Esophagus muscularis mucosa (tissue), 4 donors: ENCODE data around the gene MAP1LC3B. TPM values are rescaled to one million over a fixed set of nuclear protein-coding genes. Genes with fewer than 3 reads are reported as not detected.

Experiments used
- DNase-seq: peaks from one replicate; pipeline ENCODE4 v3.0.0-alpha.2; 2017; ENCODE audit errors: extremely low spot score
- H3K27ac ChIP-seq, 4 donors: fragments of 200-600 bp; sonication (generic); replicated peaks in 1 of 4; 1 replicate in 3 of 4; 2 replicates in 1 of 4; pipeline ENCODE4 v1.5.1; 2016 to 2019; ENCODE audit warnings: mild to moderate bottlenecking in 1 of 4
- H3K27me3 ChIP-seq, 4 donors: fragments of 200-600 bp; sonication (generic); one replicate each; pipeline versions ENCODE4 v1.5.1 to v1.6.0; 2016 to 2019
- H3K36me3 ChIP-seq, 4 donors: fragments of 200-600 bp; sonication (generic); one replicate each; pipeline ENCODE4 v1.5.1; 2016 to 2019
- H3K4me1 ChIP-seq, 4 donors: fragments of 200-600 bp; sonication (generic); one replicate each; pipeline ENCODE4 v1.5.1; 2016 to 2019
- H3K4me3 ChIP-seq, 4 donors: fragments of 200-600 bp; sonication (generic); 1 replicate in 2 of 4; 2 replicates in 2 of 4; pipeline ENCODE4 v1.5.1; 2016 to 2019; ENCODE audit warnings: mild to moderate bottlenecking in 4 of 4, moderate library complexity in 1 of 4
- H3K9me3 ChIP-seq, 4 donors: fragments of 200-600 bp; sonication (generic); 1 replicate in 3 of 4; 2 replicates in 1 of 4; pipeline ENCODE4 v1.5.1; 2016 to 2019
- CTCF ChIP-seq, 3 experiments: fragments of 200-600 bp in 2 of 3; fragments of 450-650 bp in 1 of 3; sonication (generic) in 2 of 3; IDR thresholded peaks; one replicate each; pipeline ENCODE4 v1.5.1; 2017 to 2019; ENCODE audit warnings: antibody characterized with exemption in 3 of 3, mild to moderate bottlenecking in 2 of 3, moderate library complexity in 1 of 3
- EP300 ChIP-seq: sonication (generic); formaldehyde crosslinking; IDR thresholded peaks from one replicate; pipeline ENCODE4 v1.6.1; 2017; ENCODE audit warnings: antibody characterized with exemption
- POLR2A ChIP-seq: fragments of 450-650 bp; IDR thresholded peaks from one replicate; pipeline ENCODE4 v1.6.1; 2017; ENCODE audit warnings: antibody characterized with exemption, moderate library complexity, mild to moderate bottlenecking, low read depth
- POLR2AphosphoS5 ChIP-seq, 2 donors: sonication (generic); formaldehyde crosslinking; IDR thresholded peaks; one replicate each; pipeline ENCODE4 v1.6.1; 2017; ENCODE audit warnings: antibody characterized with exemption in 2 of 2
- WGBS: methylation state at CpG from one replicate; pipeline ENCODE4 v1.1.5; 2018; 5-methylcytosine and 5-hydroxymethylcytosine counted together
- intact Hi-C: fragments of 100-400 bp; cut with DNase I; formaldehyde crosslinking; loops from one replicate; pipeline ENCODE4 v1.15.1; 2023
- total RNA-seq, 4 donors: library from RNA; depleted of rRNA; stranded (reverse); fragments of >200 nt; gene quantifications; one replicate each; pipeline versions ENCODE4 v1.1.0 to v1.2.1, GENCODE V29; 2016

MAP1LC3B gene
- total RNA-seq, 4 donors from 2014 or later = 49.4 to 70.6 (median 57.9) TPM

GRCh38 chr16:87368029-87368770 is 23.9 kb upstream of the MAP1LC3B start:
- WGBS = 67% methylated on average over 5 of the region's 5 CpGs
- Histone ChIP-seq H3K9me3 (no peaks in the 10 kb centered on the region), H3K27ac (peak overlapping the region; percentile 5 to 46 (median 24)), H3K36me3 (peaks cover 0 to 18% (median 12%) of the 10 kb centered on the region in 4 donors), H3K4me3 (no peak overlapping the region), H3K4me1 (peaks cover 72 to 88% (median 82%) of the 10 kb centered on the region in 4 donors), H3K27me3 (no peaks in the 10 kb centered on the region)
- intact Hi-C loops = no loop called here
- DNase-seq = no peak
- peak; percentile 42 to 48 for TF ChIP-seq POLR2AphosphoS5 (IDR thresholded peaks at IDR 0.05)
- no peak for TF ChIP-seq POLR2A

- Histone ChIP-seq H3K27ac (peak overlapping the region in 3 of 4 donors; percentile 16 to 46 (median 41)), H3K4me1 (peaks cover 65 to 86% (median 78%) of the 10 kb centered on the region in 4 donors), H3K36me3 (peaks cover 0 to 18% (median 12%) of the 10 kb centered on the region in 4 donors), H3K27me3 (no peaks in the 10 kb centered on the region), H3K9me3 (no peaks in the 10 kb centered on the region), H3K4me3 (no peak overlapping the region)
- 83% methylated on average over 14 of the region's 14 CpGs for WGBS
- intact Hi-C loops = no loop called here
- TF ChIP-seq POLR2AphosphoS5 (IDR thresholded peaks at IDR 0.05) = peak in 1 of 2 donors; percentile 28
- TF ChIP-seq POLR2A = no peak
- DNase-seq = no peak
Measured at GRCh38 chr16:87369117-87369765, 22.9 kb upstream of the MAP1LC3B start.

GRCh38 chr16:87369796-87370719 is 22.1 kb upstream of the MAP1LC3B start:
- DNase-seq = no peak
- H3K4me1 ChIP-seq = peaks cover 61 to 84% (median 78%) of the 10 kb centered on the region in 4 donors

GRCh38 chr16:87371261-87371866 is 20.8 kb upstream of the MAP1LC3B start:
- H3K9me3 ChIP-seq = no peaks in the 10 kb centered on the region
- 83% methylated on average over 20 of the region's 20 CpGs for WGBS
- no peaks in the 10 kb centered on the region for H3K27me3 ChIP-seq
- peaks cover 0 to 11% (median 8%) of the 10 kb centered on the region in 4 donors for H3K36me3 ChIP-seq
- H3K4me3 ChIP-seq = no peak overlapping the region
- peaks cover 69 to 90% (median 85%) of the 10 kb centered on the region in 4 donors for H3K4me1 ChIP-seq
- TF ChIP-seq EP300 (no peak), CTCF (IDR thresholded peaks at IDR 0.05) (no peak), POLR2A (no peak), POLR2AphosphoS5 (IDR thresholded peaks at IDR 0.05) (no peak)
- no peak for DNase-seq
- no peak overlapping the region for H3K27ac ChIP-seq
- intact Hi-C loops = no loop called here

More at GRCh38 chr16:87369796-87370719, 22.1 kb upstream of the MAP1LC3B start:
- TF ChIP-seq POLR2A = no peak
- no peak overlapping the region for H3K27ac ChIP-seq
- no peaks in the 10 kb centered on the region for H3K9me3 ChIP-seq
- H3K27me3 ChIP-seq = no peaks in the 10 kb centered on the region
- WGBS = 80% methylated on average over 12 of the region's 16 CpGs
- H3K4me3 ChIP-seq = no peak overlapping the region
- peaks cover 0 to 17% (median 12%) of the 10 kb centered on the region in 4 donors for H3K36me3 ChIP-seq
- intact Hi-C loops = no loop called here

GRCh38 chr16:87372305-87372704 is 19.8 kb upstream of the MAP1LC3B start:
- DNase-seq = no peak
- H3K27me3 ChIP-seq = no peaks in the 10 kb centered on the region
- H3K4me3 ChIP-seq = no peak overlapping the region
- TF ChIP-seq EP300 (no peak), POLR2AphosphoS5 (IDR thresholded peaks at IDR 0.05) (no peak), CTCF (IDR thresholded peaks at IDR 0.05) (no peak), POLR2A (no peak)
- intact Hi-C loops = no loop called here
- peaks cover 72 to 95% (median 89%) of the 10 kb centered on the region in 4 donors for H3K4me1 ChIP-seq
- WGBS = 97% methylated on average over 4 of the region's 4 CpGs
- H3K27ac ChIP-seq = no peak overlapping the region
- peaks cover 0 to 2% (median under 1%) of the 10 kb centered on the region in 4 donors for H3K36me3 ChIP-seq
- H3K9me3 ChIP-seq = no peaks in the 10 kb centered on the region
